Islet of Langerhans (tissue), 1 donor: ENCODE measurements around the gene SEC23B.

Source experiments
- FAIRE-seq: peaks from one replicate; lab custom pipeline; 2011; peaks lifted over from hg19 to GRCh38; lab: Jason Lieb, UNC

SEC23B gene

GRCh38 chr20:18588574-18588933, 80.8 kb downstream of the SEC23B start:
- FAIRE-seq = no peak

GRCh38 chr20:18589941-18590674, 82.4 kb downstream of the SEC23B start:
- FAIRE-seq = no peak

- FAIRE-seq = no peak
These were observed 88.5 kb downstream of the SEC23B start for GRCh38 chr20:18596270-18596669.

- FAIRE-seq = no peak
These were observed 102.0 kb downstream of the SEC23B start for GRCh38 chr20:18609741-18610140.
